HG02759 (cell line): ENCODE results near the gene ATP13A1.
"Not testable (repeated sequence)": the region's sequence is repeated elsewhere in the genome, so short reads cannot be mapped to it uniquely, and the experiment has no call there.

Experiments
- ATAC-seq: cut with Tn5 transposase; IDR thresholded peaks from one replicate; pipeline ENCODE4 v1.9.1; 2021; ENCODE audit warnings: mild to moderate bottlenecking, moderate library complexity; ENCODE audit not compliant: unreplicated experiment

Gene ATP13A1

GRCh38 chr19:19663256-19664120 lies at the start of gene ATP13A1:
Gene ATP13A1, minus strand, starts transcription at chr19:19663676. Its CDS starts 10 bp downstream, at chr19:19663666.
- peak; percentile 82 for ATAC-seq

- ATAC-seq, result no peak
Observed at GRCh38 chr19:19711934-19712828, 48.7 kb upstream of the ATP13A1 start.

DNA sequence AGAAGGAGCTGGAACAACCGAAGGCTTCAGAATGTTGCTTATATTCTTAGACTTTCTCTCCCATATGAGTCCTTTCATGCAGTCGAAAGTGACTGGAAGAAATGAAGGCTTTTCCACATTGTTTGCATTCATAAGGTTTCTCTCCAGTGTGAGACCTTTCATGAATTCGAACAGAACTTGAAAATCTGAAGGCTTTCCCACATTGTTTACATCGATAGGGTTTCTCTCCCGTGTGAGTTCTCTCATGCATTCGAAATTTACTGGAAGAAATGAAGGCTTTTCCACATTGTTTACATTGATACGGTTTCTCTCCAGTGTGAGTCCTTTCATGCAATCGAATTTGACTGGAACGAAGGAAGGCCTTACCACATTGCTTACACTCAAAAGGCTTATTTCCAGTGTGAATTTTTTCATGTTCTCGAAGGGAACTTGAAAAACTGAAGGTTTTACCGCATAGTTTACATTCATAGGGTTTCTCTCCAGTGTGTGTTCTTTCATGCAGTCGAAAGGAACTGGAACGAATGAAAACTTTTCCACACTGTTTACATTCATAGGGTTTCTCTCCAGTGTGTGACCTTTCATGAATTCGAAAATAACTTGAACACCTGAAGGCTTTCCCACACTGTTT lies 47.9 kb upstream of the ATP13A1 start:
- ATAC-seq, result no peak

GRCh38 chr19:19710506-19710905 lies 47.0 kb upstream of the ATP13A1 start:
- no peak for ATAC-seq

DNA sequence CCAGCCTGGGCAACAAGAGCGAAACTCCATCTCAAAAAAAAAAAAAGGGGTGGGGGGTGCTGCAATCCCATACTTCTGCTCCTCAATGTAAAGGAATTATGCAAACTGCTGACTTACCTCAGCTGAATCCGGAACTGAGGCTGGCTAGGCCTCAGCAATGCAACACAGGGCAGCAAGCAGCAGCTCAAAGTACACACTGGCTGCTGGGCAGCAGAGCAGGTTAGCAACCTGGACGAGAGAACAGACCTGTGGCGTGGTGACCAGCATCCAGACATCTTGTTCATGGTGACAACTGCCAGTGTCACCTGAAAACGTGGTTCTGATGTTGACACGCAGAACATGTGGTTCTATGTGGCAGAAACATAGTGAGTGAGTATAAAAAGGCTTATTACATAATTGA lies 41.4 kb upstream of the ATP13A1 start:
- ATAC-seq, result no peak

- not testable (repeated sequence) for ATAC-seq
Observed at GRCh38 chr19:19700493-19700892, 37.0 kb upstream of the ATP13A1 start.

GRCh38 chr19:19697589-19697988 lies 34.1 kb upstream of the ATP13A1 start:
- ATAC-seq, result no peak

DNA sequence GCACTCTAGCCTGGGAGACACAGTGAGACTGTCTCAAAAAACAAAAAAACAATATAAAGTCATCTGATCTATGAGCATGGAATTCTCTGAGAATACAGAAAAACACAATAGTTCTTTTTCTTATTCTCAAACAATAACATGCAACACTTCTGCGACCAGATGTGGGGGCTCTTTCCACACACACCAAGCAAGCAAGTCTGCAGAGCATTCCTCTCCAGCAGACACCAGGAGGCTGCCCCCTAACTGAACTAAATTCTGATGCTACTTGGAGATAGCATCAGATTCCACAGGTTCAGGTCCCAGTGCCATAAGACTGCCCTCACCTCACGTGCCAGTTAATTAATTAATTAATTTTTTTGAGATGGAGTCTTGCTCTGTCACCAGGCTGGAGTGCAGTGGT lies 32.9 kb upstream of the ATP13A1 start:
- no peak for ATAC-seq

DNA sequence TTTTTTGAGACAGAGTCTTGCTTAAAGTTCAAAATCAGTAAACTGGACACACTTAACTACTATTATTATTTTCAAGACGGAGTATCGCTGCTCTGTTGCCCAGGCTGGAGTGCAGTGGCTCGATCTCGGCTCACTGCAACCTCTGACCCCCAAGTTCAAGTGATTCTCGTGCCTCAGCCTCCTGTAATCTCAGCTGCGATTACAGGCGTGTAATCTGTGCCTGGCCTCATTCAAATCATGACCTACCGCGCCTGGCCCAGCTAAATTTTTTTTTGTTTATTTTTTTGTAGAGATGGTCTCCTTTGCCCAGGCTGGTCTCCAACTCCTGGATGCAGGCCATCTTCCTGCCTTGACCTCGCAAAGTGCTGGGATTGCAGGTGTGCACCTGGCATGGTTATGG lies 28.2 kb upstream of the ATP13A1 start:
- ATAC-seq, result no peak

GRCh38 chr19:19689023-19689422 lies 25.5 kb upstream of the ATP13A1 start:
- not testable (repeated sequence) for ATAC-seq

DNA sequence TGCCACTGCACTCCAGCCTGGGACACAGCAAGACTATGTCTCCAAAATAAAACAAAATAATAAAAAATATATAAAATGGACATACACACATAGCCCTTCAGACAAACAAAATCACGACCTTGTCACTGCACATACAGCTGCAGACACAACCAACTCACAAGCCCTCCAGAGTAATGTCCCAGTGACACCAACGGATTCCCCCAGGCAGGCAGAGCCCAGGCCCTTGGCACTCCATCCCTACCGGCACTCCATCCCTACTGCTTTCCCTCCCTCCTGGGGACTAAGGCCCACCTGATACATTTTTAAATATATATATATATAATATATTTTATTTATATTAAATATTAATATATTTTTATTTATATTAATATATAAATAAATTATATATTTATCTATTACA lies 23.6 kb upstream of the ATP13A1 start:
- ATAC-seq, result no peak

GRCh38 chr19:19686580-19686979 lies 23.1 kb upstream of the ATP13A1 start:
- ATAC-seq, result no peak

DNA sequence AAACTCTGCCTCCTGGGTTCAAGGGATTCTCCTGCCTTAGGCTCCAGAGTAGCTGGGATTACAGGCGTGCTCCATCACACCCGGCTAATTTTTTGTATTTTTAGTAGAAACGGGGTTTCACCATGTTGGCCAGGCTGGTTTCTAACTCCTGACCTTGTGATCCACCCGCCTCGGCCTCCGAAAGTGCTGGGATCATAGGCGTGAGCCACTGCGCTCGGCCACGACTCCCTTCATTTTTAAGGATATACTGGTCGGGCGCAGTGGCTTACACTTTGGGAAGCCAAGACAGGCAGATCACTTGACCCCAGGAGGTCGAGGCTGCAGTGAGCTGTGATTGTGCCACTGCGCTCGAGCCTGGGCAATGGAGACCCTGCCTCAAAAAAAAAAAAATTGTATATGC lies 22.6 kb upstream of the ATP13A1 start:
- ATAC-seq, result not testable (repeated sequence)

DNA sequence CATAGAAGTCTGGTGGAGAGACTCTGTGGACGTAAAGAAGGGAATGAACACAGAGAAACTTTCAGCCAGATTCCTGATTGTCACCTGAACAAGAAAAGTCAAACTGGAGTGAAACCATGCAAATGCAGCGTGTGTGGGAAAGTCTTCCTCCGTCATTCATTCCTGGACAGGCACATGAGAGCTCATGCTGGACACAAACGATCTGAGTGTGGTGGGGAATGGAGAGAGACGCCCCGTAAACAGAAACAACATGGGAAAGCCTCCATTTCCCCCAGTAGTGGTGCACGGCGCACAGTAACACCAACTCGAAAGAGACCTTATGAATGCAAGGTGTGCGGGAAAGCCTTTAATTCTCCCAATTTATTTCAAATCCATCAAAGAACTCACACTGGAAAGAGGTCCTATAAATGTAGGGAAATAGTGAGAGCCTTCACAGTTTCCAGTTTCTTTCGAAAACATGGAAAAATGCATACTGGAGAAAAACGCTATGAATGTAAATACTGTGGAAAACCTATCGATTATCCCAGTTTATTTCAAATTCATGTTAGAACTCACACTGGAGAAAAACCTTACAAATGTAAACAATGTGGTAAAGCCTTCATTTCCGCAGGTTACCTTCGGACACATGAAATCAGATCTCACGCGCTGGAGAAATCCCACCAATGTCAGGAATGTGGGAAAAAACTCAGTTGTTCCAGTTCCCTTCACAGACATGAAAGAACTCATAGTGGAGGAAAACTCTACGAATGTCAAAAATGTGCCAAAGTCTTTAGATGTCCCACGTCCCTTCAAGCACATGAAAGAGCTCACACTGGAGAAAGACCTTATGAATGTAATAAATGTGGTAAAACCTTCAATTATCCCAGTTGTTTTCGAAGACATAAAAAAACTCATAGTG lies 15.9 kb upstream of the ATP13A1 start:
- no peak for ATAC-seq

- ATAC-seq, result no peak
Observed at GRCh38 chr19:19677579-19677978, 14.1 kb upstream of the ATP13A1 start.

DNA sequence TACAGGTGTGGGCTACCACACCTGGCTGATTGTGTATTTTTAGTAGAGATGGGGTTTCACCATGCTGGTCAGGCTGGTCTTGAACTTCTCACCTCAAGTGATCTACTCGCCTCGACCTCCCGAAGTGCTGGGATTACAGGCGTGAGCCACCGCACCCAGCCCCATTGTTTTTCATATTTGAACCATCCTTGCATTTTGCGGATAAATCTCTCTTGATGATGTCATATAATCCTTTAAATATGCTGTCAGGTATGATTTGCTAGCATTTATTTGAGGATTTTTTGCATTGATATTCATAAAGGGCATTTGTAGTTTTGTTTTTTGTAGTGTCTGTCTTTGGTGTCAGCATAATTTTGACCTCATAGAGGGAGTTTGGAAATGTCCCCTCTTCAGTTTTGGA lies 10.8 kb upstream of the ATP13A1 start:
- ATAC-seq, result no peak

- no peak for ATAC-seq
Observed at GRCh38 chr19:19672816-19673215, 9.3 kb upstream of the ATP13A1 start.

DNA sequence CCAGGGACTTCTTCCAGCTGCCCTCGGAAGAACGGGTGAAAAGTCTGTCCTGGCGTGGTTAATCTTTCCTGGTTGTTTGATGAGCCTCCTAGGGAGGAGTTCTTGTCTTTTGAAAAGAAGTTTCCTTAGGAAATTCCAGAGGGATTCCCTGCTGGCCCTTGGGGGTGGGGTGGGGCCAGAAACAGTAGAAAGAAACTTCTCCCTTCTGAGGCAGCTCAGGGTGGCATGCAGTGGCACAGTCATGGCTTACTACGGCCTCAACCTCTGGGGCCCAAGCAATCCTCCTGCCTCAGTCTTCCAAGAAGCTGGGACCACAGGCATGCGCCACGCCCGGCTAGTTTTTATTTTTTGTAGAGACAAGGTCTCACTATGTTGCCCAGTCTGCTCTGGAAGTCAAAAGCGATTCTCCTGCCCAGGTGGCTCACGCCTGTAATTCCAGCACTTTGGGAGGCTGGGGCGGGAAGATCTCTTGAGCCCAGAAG lies 6.6 kb upstream of the ATP13A1 start:
- ATAC-seq, result no peak

- ATAC-seq, result peak; percentile 70
Observed at GRCh38 chr19:19668230-19669012, 4.9 kb upstream of the ATP13A1 start, which contains the start of gene ZNF101. Gene ZNF101, plus strand, starts transcription at chr19:19668839. Its CDS starts 125 bp downstream, at chr19:19668964.
